Stomach (tissue), 19 donors: ENCODE results near the gene USP40. TPM values are rescaled to one million over a fixed set of nuclear protein-coding genes. Genes with fewer than 3 reads are reported as not detected.

Source experiments
- DNase-seq, 2 donors: peaks; one replicate each; pipeline versions ENCODE4 v3.0.0 to v3.0.0-alpha.2; 2013 to 2019
- H3K27ac ChIP-seq, 5 donors: fragments of 200-600 bp in 4 of 5; sonication (generic) in 4 of 5; one replicate each; pipeline ENCODE4 v1.5.1; 2013 to 2019; ENCODE audit warnings: mild to moderate bottlenecking in 1 of 5, moderate library complexity in 1 of 5
- H3K27me3 ChIP-seq, 3 donors: fragments of 200-600 bp; sonication (generic); one replicate each; pipeline ENCODE4 v1.5.1; 2017 to 2019; ENCODE audit warnings: mixed run types in 1 of 3
- H3K36me3 ChIP-seq, 4 donors: fragments of 200-600 bp; sonication (generic); 1 replicate in 3 of 4; 2 replicates in 1 of 4; pipeline ENCODE4 v1.5.1; 2016 to 2019
- H3K4me1 ChIP-seq, 4 donors: fragments of 200-600 bp; sonication (generic); one replicate each; pipeline ENCODE4 v1.5.1; 2016 to 2019
- H3K4me3 ChIP-seq, 4 donors: fragments of 200-600 bp; sonication (generic) in 3 of 4; one replicate each; pipeline ENCODE4 v1.5.1; 2016 to 2019; ENCODE audit warnings: mild to moderate bottlenecking in 1 of 4
- H3K9me3 ChIP-seq, 4 donors: fragments of 200-600 bp; sonication (generic); one replicate each; pipeline ENCODE4 v1.5.1; 2016 to 2019
- CTCF ChIP-seq, 7 experiments: fragments of 450-650 bp in 4 of 7; fragments of 200-600 bp in 3 of 7; sonication (generic) in 3 of 7; IDR thresholded peaks; one replicate each; pipeline ENCODE4 v1.5.1; 2016 to 2019; ENCODE audit warnings: antibody characterized with exemption in 7 of 7, control low read depth in 2 of 7, mild to moderate bottlenecking in 1 of 7
- EP300 ChIP-seq: sonication (generic); formaldehyde crosslinking; IDR thresholded peaks from one replicate; pipeline ENCODE4 v1.6.1; 2017; ENCODE audit warnings: antibody characterized with exemption
- POLR2A ChIP-seq, 4 donors: fragments of 450-650 bp; IDR thresholded peaks; one replicate each; pipeline ENCODE4 v1.6.1; 2016; ENCODE audit warnings: antibody characterized with exemption in 4 of 4, control low read depth in 2 of 4, mild to moderate bottlenecking in 1 of 4, moderate library complexity in 1 of 4
- POLR2AphosphoS5 ChIP-seq, 3 donors: sonication (generic); formaldehyde crosslinking; IDR thresholded peaks; one replicate each; pipeline ENCODE4 v1.6.1; 2016; ENCODE audit warnings: antibody characterized with exemption in 3 of 3
- WGBS, 5 donors: extraction: QIAGEN DNeasy Blood & Tissue Kit in 3 of 5; methylation state at CpG; one replicate each; pipeline versions ENCODE4 v1.1.5 to v1.1.7; 2013 to 2018; 5-methylcytosine and 5-hydroxymethylcytosine counted together
- intact Hi-C: fragments of 100-400 bp; cut with DNase I; formaldehyde crosslinking; loops from one replicate; pipeline ENCODE4 v1.15.1; 2023; ENCODE audit warnings: low total_unique reads
- long read RNA-seq, 10 donors: transcript quantifications; one replicate each; lab custom pipeline, GENCODE V29; 2026
- polyA plus RNA-seq, 3 donors: library from polyadenylated mRNA; stranded (reverse); fragments of 200-250 nt; gene quantifications; one replicate each; pipeline ENCODE4 v1.2.3, GENCODE V29; 2013
- total RNA-seq, 5 donors: library from RNA; depleted of rRNA; stranded (reverse); fragments of >200 nt; gene quantifications; one replicate each; pipeline versions ENCODE4 v1.1.0 to v1.2.3, GENCODE V29; 2014 to 2016
- donor health status: healthy with polysubstance abuse.
- donor health status: Bipolar disorder and iron deficiency.
- donor health status: healthy.

USP40 gene
- total RNA-seq (100 to 1,000 TPM in 1 of 5 donors, 10 to 100 TPM in 4; 30.3 to 186 (median 34.5) TPM), polyA plus RNA-seq (10 to 100 TPM; 14.5 to 22.7 (median 17.6) TPM)
- long read RNA-seq, donor 1: 0 reads
- long read RNA-seq, donor 2, partial matches to known transcripts: 0 of 1 reads
- long read RNA-seq, donor 2, other reads (novel, unspliced or antisense): 0 of 1 reads
- long read RNA-seq, donor 3: 0 reads
- long read RNA-seq, donor 4: 0 reads
- long read RNA-seq, donor 5, partial matches to known transcripts: 0 of 1 reads
- long read RNA-seq, donor 5, other reads (novel, unspliced or antisense): 0 of 1 reads
- long read RNA-seq, donor 6: 0 reads
- long read RNA-seq, donor 7, partial matches to known transcripts: 0 of 1 reads
- long read RNA-seq, donor 7, other reads (novel, unspliced or antisense): 0 of 1 reads
- long read RNA-seq, donor 8, partial matches to known transcripts: 0 of 1 reads
- long read RNA-seq, donor 8, other reads (novel, unspliced or antisense): 0 of 1 reads
- long read RNA-seq, donor 9: 0 reads
- long read RNA-seq, donor 10: 0 reads

- 0 to 1% (median 0%) methylated on average over 38 to 51 of the region's 51 CpGs for WGBS, 5 donors
- peaks cover 10 to 22% (median 16%) of the 10 kb centered on the region in 4 donors for H3K4me1 ChIP-seq
- DNase-seq: peak; percentile 89 to 96
- H3K36me3 ChIP-seq: peaks cover 0 to 9% (median 2%) of the 10 kb centered on the region in 4 donors
- H3K9me3 ChIP-seq: no peaks in the 10 kb centered on the region
- no peaks in the 10 kb centered on the region for H3K27me3 ChIP-seq
- peak within 1 kb of the TSS; percentile 77 to 96 (median 90) for H3K4me3 ChIP-seq
- intact Hi-C loops: no loop called here
- peak in 1 of 4 donors; percentile 69 for TF ChIP-seq POLR2A (IDR thresholded peaks at IDR 0.05)
- TF ChIP-seq POLR2AphosphoS5 (IDR thresholded peaks at IDR 0.05): peak; percentile 77 to 96 (median 92)
- TF ChIP-seq EP300: no peak
- peak in 1 of 7 experiments; percentile 6 for TF ChIP-seq CTCF (IDR thresholded peaks at IDR 0.05)
- H3K27ac ChIP-seq: peak within 1 kb of the TSS; percentile 86 to 99 (median 94)
Observed at GRCh38 chr2:233566141-233566956, at the start of gene USP40. USP40 (minus strand) TSS chr2:233566782; CDS start chr2:233565554, 1,228 bp downstream.

GRCh38 chr2:233611284-233611683 lies 44.7 kb upstream of the USP40 start:
- Histone ChIP-seq H3K27ac (no peak overlapping the region), H3K4me3 (no peak overlapping the region), H3K27me3 (no peaks in the 10 kb centered on the region), H3K36me3 (no peaks in the 10 kb centered on the region), H3K9me3 (peaks cover 0 to 22% (median 8%) of the 10 kb centered on the region in 4 donors), H3K4me1 (no peaks in the 10 kb centered on the region)
- no peak for TF ChIP-seq POLR2A (IDR thresholded peaks at IDR 0.05)
- no peak for TF ChIP-seq CTCF (IDR thresholded peaks at IDR 0.05)
- TF ChIP-seq POLR2AphosphoS5 (IDR thresholded peaks at IDR 0.05): no peak
- TF ChIP-seq EP300: no peak
- no peak for DNase-seq
- intact Hi-C loops: no loop called here
- 78 to 86% (median 82%) methylated on average over 4 of the region's 4 CpGs for WGBS, 5 donors

GRCh38 chr2:233605680-233606079 lies 39.1 kb upstream of the USP40 start:
- peaks cover 0 to 10% (median 0%) of the 10 kb centered on the region in 3 donors for H3K27me3 ChIP-seq
- WGBS, 5 donors: 85 to 100% (median 93%) methylated on average over 1 of the region's 1 CpG
- H3K36me3 ChIP-seq: no peaks in the 10 kb centered on the region
- no peak for DNase-seq
- H3K27ac ChIP-seq: no peak overlapping the region
- intact Hi-C loops: no loop called here
- no peak for TF ChIP-seq CTCF (IDR thresholded peaks at IDR 0.05)
- no peak for TF ChIP-seq POLR2A (IDR thresholded peaks at IDR 0.05)
- no peak for TF ChIP-seq POLR2AphosphoS5 (IDR thresholded peaks at IDR 0.05)
- TF ChIP-seq EP300: no peak
- H3K4me1 ChIP-seq: no peaks in the 10 kb centered on the region
- H3K4me3 ChIP-seq: no peak overlapping the region
- peaks cover 0 to 4% (median 0%) of the 10 kb centered on the region in 4 donors for H3K9me3 ChIP-seq

GRCh38 chr2:233604826-233605225 lies 38.2 kb upstream of the USP40 start:
- TF ChIP-seq CTCF (IDR thresholded peaks at IDR 0.05): no peak
- TF ChIP-seq POLR2A (IDR thresholded peaks at IDR 0.05): no peak
- no peak for TF ChIP-seq EP300
- TF ChIP-seq POLR2AphosphoS5 (IDR thresholded peaks at IDR 0.05): no peak
- Histone ChIP-seq H3K9me3 (no peaks in the 10 kb centered on the region), H3K4me1 (no peaks in the 10 kb centered on the region), H3K27me3 (peaks cover 0 to 10% (median 0%) of the 10 kb centered on the region in 3 donors), H3K36me3 (no peaks in the 10 kb centered on the region), H3K4me3 (no peak overlapping the region), H3K27ac (no peak overlapping the region)
- intact Hi-C loops: no loop called here
- no peak for DNase-seq
- WGBS, 5 donors: 81 to 97% (median 93%) methylated on average over 3 of the region's 3 CpGs
